ENCODE measurements around the gene NDUFC1. TPM values are rescaled to one million over a fixed set of nuclear protein-coding genes. Genes with fewer than 3 reads are reported as not detected.
"Not testable (repeated sequence)": the region's sequence is repeated elsewhere in the genome, so short reads cannot be mapped to it uniquely, and the experiment has no call there.

The NDUFC1 gene
- polyA plus RNA-seq, 1 experiment, result 54.2 TPM

DNA sequence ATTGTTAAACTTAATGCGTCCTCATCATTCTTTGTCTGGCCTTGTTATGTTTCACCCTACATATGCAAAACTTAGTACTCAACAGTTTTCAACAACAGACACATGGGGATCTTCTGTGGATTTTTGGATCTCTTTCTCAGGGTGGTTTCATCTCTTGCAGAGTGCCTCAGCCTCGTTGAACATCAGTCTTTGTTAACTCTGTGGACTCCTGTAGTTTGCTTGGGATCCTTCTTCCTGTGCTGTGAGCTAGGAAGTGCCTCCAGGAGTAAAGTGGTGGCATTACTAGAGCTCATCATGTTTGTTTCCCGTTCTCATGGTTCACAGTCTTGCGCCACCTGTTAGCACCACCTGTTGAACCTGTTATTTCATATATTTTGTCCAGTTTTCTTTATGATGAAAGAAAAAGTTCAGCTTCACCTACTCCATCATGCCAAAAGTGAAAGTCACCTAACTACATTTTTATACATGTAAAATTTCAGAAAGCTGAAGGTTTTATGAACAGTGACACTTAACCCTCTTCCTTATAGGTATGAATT, 27.5 kb upstream of the NDUFC1 start:
- H3K4me3 ChIP-seq (ENCODE audit: low read depth, low read length), result no peak overlapping the region
- ChIA-PET POLR2A (no interaction called here), CTCF (no interaction called here)
- TF ChIP-seq CTCF (IDR thresholded peaks at IDR 0.05; ENCODE audit: insufficient read depth, low read depth, low read length), result no peak
- no peak for DNase-seq (ENCODE audit: low read depth)
- no peaks in the 10 kb centered on the region; the same call in 1 of the 2 replicates for H3K36me3 ChIP-seq (ENCODE audit: control insufficient read depth, insufficient read depth, low read length)
- no peaks in the 10 kb centered on the region for H3K27me3 ChIP-seq (ENCODE audit: control insufficient read depth, insufficient read depth, low read length)

DNA sequence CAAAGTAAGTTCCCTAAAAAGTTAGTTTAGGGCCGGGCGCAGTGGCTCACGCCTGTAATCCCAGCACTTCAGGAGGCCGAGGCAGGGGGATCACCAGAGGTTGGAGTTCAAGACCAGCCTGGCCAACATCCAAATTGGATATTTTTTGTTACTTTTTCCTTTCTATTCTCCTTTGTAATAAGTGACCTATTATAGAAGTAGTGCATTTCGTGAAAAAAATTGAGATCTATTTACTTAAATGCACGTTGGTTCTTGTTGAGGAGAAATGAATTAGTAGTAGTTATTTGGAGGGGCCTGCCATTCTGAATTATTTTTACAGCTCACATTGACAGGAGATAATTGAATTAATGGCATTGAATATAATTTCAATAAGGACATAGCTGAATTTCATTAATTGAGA, 22.3 kb upstream of the NDUFC1 start:
- no peak for TF ChIP-seq CTCF (IDR thresholded peaks at IDR 0.05; ENCODE audit: insufficient read depth, low read depth, low read length)
- ChIA-PET CTCF (no interaction called here), POLR2A (no interaction called here)

DNA sequence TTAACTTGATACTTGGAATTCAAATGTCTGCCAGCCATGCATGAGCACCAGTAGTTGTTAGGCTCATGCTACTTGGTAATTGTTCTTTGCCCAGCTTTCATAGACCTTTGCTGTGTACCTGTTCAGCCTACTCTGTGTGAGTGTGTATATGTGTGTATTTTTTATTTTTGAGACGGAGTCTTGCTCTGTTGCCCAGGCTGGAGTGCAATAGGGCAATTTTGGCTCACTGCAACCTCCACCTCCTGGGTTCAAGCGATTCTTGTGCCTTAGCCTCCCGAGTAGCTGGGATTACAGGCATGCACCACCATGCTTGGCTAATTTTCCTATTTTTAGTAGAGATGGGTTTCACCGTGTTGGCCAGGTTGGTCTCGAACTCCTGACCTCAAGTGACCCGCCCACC, 20.3 kb upstream of the NDUFC1 start:
- H3K27me3 ChIP-seq (ENCODE audit: control insufficient read depth, insufficient read depth, low read length); CTCF ChIA-PET; H3K36me3 ChIP-seq (ENCODE audit: control insufficient read depth, insufficient read depth, low read length); POLR2A ChIA-PET; H3K4me3 ChIP-seq (ENCODE audit: low read depth, low read length); DNase-seq (ENCODE audit: low read depth): not testable (repeated sequence)

More for the DNA sequence above, 22.3 kb upstream of the NDUFC1 start:
- no peaks in the 10 kb centered on the region for H3K36me3 ChIP-seq (ENCODE audit: control insufficient read depth, insufficient read depth, low read length)
- no peaks in the 10 kb centered on the region for H3K27me3 ChIP-seq (ENCODE audit: control insufficient read depth, insufficient read depth, low read length)
- no peak for DNase-seq (ENCODE audit: low read depth)
- no peak overlapping the region for H3K4me3 ChIP-seq (ENCODE audit: low read depth, low read length)

- DNase-seq (ENCODE audit: low read depth); POLR2A ChIA-PET; H3K36me3 ChIP-seq (ENCODE audit: control insufficient read depth, insufficient read depth, low read length); CTCF ChIA-PET; H3K4me3 ChIP-seq (ENCODE audit: low read depth, low read length); H3K27me3 ChIP-seq (ENCODE audit: control insufficient read depth, insufficient read depth, low read length): not testable (repeated sequence)
These were observed 19.8 kb upstream of the NDUFC1 start for GRCh38 chr4:139322070-139322469.

GRCh38 chr4:139319571-139319970, 17.3 kb upstream of the NDUFC1 start:
- POLR2A ChIA-PET, result no interaction called here
- no peak for TF ChIP-seq CTCF (IDR thresholded peaks at IDR 0.05; ENCODE audit: insufficient read depth, low read depth, low read length)
- no peak for DNase-seq (ENCODE audit: low read depth)

GRCh38 chr4:139317635-139318034, 15.4 kb upstream of the NDUFC1 start:
- H3K4me3 ChIP-seq (ENCODE audit: low read depth, low read length), result no peak overlapping the region
- no peak for TF ChIP-seq CTCF (IDR thresholded peaks at IDR 0.05; ENCODE audit: insufficient read depth, low read depth, low read length)
- H3K36me3 ChIP-seq (ENCODE audit: control insufficient read depth, insufficient read depth, low read length), result no peaks in the 10 kb centered on the region
- ChIA-PET POLR2A (no interaction called here), CTCF (no interaction called here)
- no peaks in the 10 kb centered on the region for H3K27me3 ChIP-seq (ENCODE audit: control insufficient read depth, insufficient read depth, low read length)
- no peak for DNase-seq (ENCODE audit: low read depth)

More at GRCh38 chr4:139319571-139319970, 17.3 kb upstream of the NDUFC1 start:
- CTCF ChIA-PET, result interaction anchor here (0.6 to 0.9 kb wide), 2 partner anchors 19 to 240 kb away, joined by 3 to 4 read pairs; partner anchors contain the start of gene NAA15
- H3K4me3 ChIP-seq (ENCODE audit: low read depth, low read length), result no peak overlapping the region
- H3K36me3 ChIP-seq (ENCODE audit: control insufficient read depth, insufficient read depth, low read length), result no peaks in the 10 kb centered on the region
- no peaks in the 10 kb centered on the region for H3K27me3 ChIP-seq (ENCODE audit: control insufficient read depth, insufficient read depth, low read length)
